Left kidney (tissue), 2 donors: ENCODE measurements around the gene PGGHG. TPM values are rescaled to one million over a fixed set of nuclear protein-coding genes. Genes with fewer than 3 reads are reported as not detected.
"Not testable (repeated sequence)": the region's sequence is repeated elsewhere in the genome, so short reads cannot be mapped to it uniquely, and the experiment has no call there.

Source experiments
- DNase-seq: peaks from one replicate; pipeline ENCODE4 v3.0.0-alpha.2; 2013
- polyA plus RNA-seq: library from polyadenylated mRNA; unstranded; fragments of 120-200 nt; gene quantifications from one replicate; pipeline ENCODE4 v1.2.1, GENCODE V29; 2013; ENCODE audit not compliant: insufficient read length

Gene PGGHG
- polyA plus RNA-seq, 1 donor = 22.3 TPM

- DNase-seq = no peak
These were observed 41.4 kb downstream of the PGGHG start for GRCh38 chr11:330307-330693.

GRCh38 chr11:330694-331357, 41.9 kb downstream of the PGGHG start:
- no peak for DNase-seq

- DNase-seq = no peak
These were observed 42.6 kb downstream of the PGGHG start for GRCh38 chr11:331358-332060.

- DNase-seq = no peak
These were observed 43.9 kb downstream of the PGGHG start for GRCh38 chr11:332651-333480.

- DNase-seq = not testable (repeated sequence)
These were observed 44.8 kb downstream of the PGGHG start for GRCh38 chr11:333616-334263.

GRCh38 chr11:334264-334994, 45.5 kb downstream of the PGGHG start:
- DNase-seq = no peak

GRCh38 chr11:335779-336658, 47.1 kb downstream of the PGGHG start:
- DNase-seq = peak; percentile 77

GRCh38 chr11:336659-337198, 47.8 kb downstream of the PGGHG start:
- no peak for DNase-seq

GRCh38 chr11:337711-338110, 48.8 kb downstream of the PGGHG start:
- DNase-seq = no peak

- no peak for DNase-seq
These were observed 51.0 kb downstream of the PGGHG start for GRCh38 chr11:339963-340362.

- no peak for DNase-seq
These were observed 51.9 kb downstream of the PGGHG start for GRCh38 chr11:340539-341512.

GRCh38 chr11:342328-342727, 53.4 kb downstream of the PGGHG start:
- no peak for DNase-seq

GRCh38 chr11:344836-345578, 56.1 kb downstream of the PGGHG start:
- no peak for DNase-seq

Other genes with a start within 250 kb of the PGGHG start
- 1.1 TPM for gene SCGB1C1, start 96.0 kb upstream of the PGGHG start, polyA plus RNA-seq
- gene BET1L, start 81.7 kb upstream of the PGGHG start, polyA plus RNA-seq = 41.5 TPM
- gene RIC8A, start 81.4 kb upstream of the PGGHG start, polyA plus RNA-seq = 84.0 TPM
- gene SIRT3, start 52.8 kb upstream of the PGGHG start, polyA plus RNA-seq = 38.4 TPM
- 156 TPM for gene PSMD13, start 52.1 kb upstream of the PGGHG start, polyA plus RNA-seq
- gene NLRP6, start 10.7 kb upstream of the PGGHG start, polyA plus RNA-seq = 0.35 TPM
- gene IFITM5, start 10.4 kb downstream of the PGGHG start, polyA plus RNA-seq = 0.25 TPM
- gene IFITM2, start 18.7 kb downstream of the PGGHG start, polyA plus RNA-seq = 189 TPM
- 38.1 TPM for gene IFITM1, start 24.9 kb downstream of the PGGHG start, polyA plus RNA-seq
- gene IFITM3, start 31.7 kb downstream of the PGGHG start, polyA plus RNA-seq = 235 TPM
- 65.8 TPM for gene B4GALNT4, start 80.4 kb downstream of the PGGHG start, polyA plus RNA-seq
- gene PKP3, start 105.1 kb downstream of the PGGHG start, polyA plus RNA-seq = 6.6 TPM
- 38.3 TPM for gene SIGIRR, start 125.9 kb downstream of the PGGHG start, polyA plus RNA-seq
- gene ANO9, start 152.9 kb downstream of the PGGHG start, polyA plus RNA-seq = 10.6 TPM
- 34.8 TPM for gene PTDSS2, start 161.2 kb downstream of the PGGHG start, polyA plus RNA-seq
- gene RNH1, start 218.1 kb downstream of the PGGHG start, polyA plus RNA-seq = 71.2 TPM
- gene HRAS, start 246.4 kb downstream of the PGGHG start, polyA plus RNA-seq = 37.5 TPM
- 3.5 TPM for gene LRRC56, start 248.4 kb downstream of the PGGHG start, polyA plus RNA-seq